H1 (cell line): ENCODE results near the gene PXMP4. TPM values are rescaled to one million over a fixed set of nuclear protein-coding genes. Genes with fewer than 3 reads are reported as not detected.

Source experiments
- CTCF ChIA-PET: fragments of 300-600 bp; sonication (Branson Sonifier 250); formaldehyde crosslinking; loops from one replicate; lab custom pipeline; 2021; ENCODE audit not compliant: partially characterized antibody; lab: Charles Lee
- POLR2A ChIA-PET: fragments of 300-600 bp; sonication (Branson Sonifier 250); formaldehyde crosslinking; loops from one replicate; lab custom pipeline; 2021; ENCODE audit warnings: inconsistent platforms; ENCODE audit not compliant: partially characterized antibody; lab: Charles Lee
- DNase-seq, 2 experiments: peaks; one replicate each; pipeline versions ENCODE4 v3.0.0 to v3.0.0-alpha.2; 2010 to 2022; ENCODE audit warnings: low spot score in 2 of 2, low read depth in 1 of 2, mixed read lengths in 1 of 2
- FAIRE-seq: peaks from 2 replicates; lab custom pipeline; 2011; peaks lifted over from hg19 to GRCh38; lab: Jason Lieb, UNC
- H2AFZ ChIP-seq: 2 replicates; pipeline ENCODE4 v1.8.1; 2012; ENCODE audit warnings: low read length, inconsistent platforms
- H2AK5ac ChIP-seq: 2 replicates; pipeline ENCODE4 v1.6.1; 2013; ENCODE audit warnings: low read depth, low read length
- H2BK120ac ChIP-seq: replicated peaks from 2 replicates; pipeline ENCODE3; 2013; ENCODE audit warnings: low read depth, low read length, inconsistent platforms
- H2BK12ac ChIP-seq: 2 replicates; pipeline ENCODE4 v1.6.1; 2013; ENCODE audit warnings: low read depth, low read length
- H2BK15ac ChIP-seq: 2 replicates; pipeline ENCODE4 v1.6.1; 2013; ENCODE audit warnings: low read length
- H2BK20ac ChIP-seq: 2 replicates; pipeline ENCODE4 v1.6.1; 2013; ENCODE audit warnings: low read length
- H2BK5ac ChIP-seq: 2 replicates; pipeline ENCODE4 v1.6.1; 2013; ENCODE audit warnings: low read depth, low read length
- H3K14ac ChIP-seq: 2 replicates; pipeline ENCODE4 v1.6.1; 2013; ENCODE audit warnings: inconsistent platforms; ENCODE audit not compliant: insufficient read length
- H3K18ac ChIP-seq: 2 replicates; pipeline ENCODE4 v1.6.1; 2013; ENCODE audit warnings: low read length; ENCODE audit errors: extremely low read depth
- H3K23ac ChIP-seq: 2 replicates; pipeline ENCODE4 v1.6.1; 2013; ENCODE audit warnings: inconsistent platforms; ENCODE audit not compliant: insufficient read length
- H3K23me2 ChIP-seq: 2 replicates; pipeline ENCODE4 v1.6.1; 2013; ENCODE audit warnings: low read depth, low read length
- H3K27ac ChIP-seq: 2 replicates; pipeline ENCODE4 v1.6.1; 2011; ENCODE audit warnings: low read depth, low read length, inconsistent platforms
- H3K27me3 ChIP-seq, 4 experiments: replicated peaks in 1 of 4; 1 replicate in 1 of 4; 2 replicates in 3 of 4; pipeline versions ENCODE4 v1.6.1 to v1.8.1; 2011 to 2013; ENCODE audit warnings: low read length in 3 of 4, mild to moderate bottlenecking in 3 of 4, inconsistent platforms in 2 of 4, mixed read lengths in 2 of 4, moderate library complexity in 1 of 4; ENCODE audit not compliant: control insufficient read depth in 3 of 4, insufficient read depth in 3 of 4; ENCODE audit errors: extremely low read depth in 1 of 4
- H3K36me3 ChIP-seq, 4 experiments: 2 replicates each; pipeline versions ENCODE4 v1.6.1 to v1.8.1; 2011 to 2013; ENCODE audit warnings: mild to moderate bottlenecking in 4 of 4, low read length in 3 of 4, moderate library complexity in 2 of 4, control low read depth in 1 of 4, inconsistent platforms in 1 of 4; ENCODE audit not compliant: insufficient read depth in 4 of 4, control insufficient read depth in 2 of 4
- H3K4ac ChIP-seq: replicated peaks from 2 replicates; pipeline ENCODE3; 2013; ENCODE audit warnings: low read length, low read depth, mixed read lengths, inconsistent platforms; ENCODE audit not compliant: insufficient read length
- H3K4me1 ChIP-seq, 4 experiments: replicated peaks in 1 of 4; 1 replicate in 1 of 4; 2 replicates in 3 of 4; pipeline versions ENCODE4 v1.6.1 to v1.8.1; 2011 to 2013; ENCODE audit warnings: low read length in 3 of 4, inconsistent platforms in 2 of 4, mixed read lengths in 1 of 4; ENCODE audit not compliant: insufficient read depth in 4 of 4, control insufficient read depth in 3 of 4
- H3K4me2 ChIP-seq, 2 experiments: 2 replicates each; pipeline versions ENCODE4 v1.6.1 to v1.8.1; 2011 to 2013; ENCODE audit warnings: low read depth in 2 of 2, low read length in 2 of 2, control low read depth in 1 of 2, inconsistent platforms in 1 of 2, mild to moderate bottlenecking in 1 of 2; ENCODE audit not compliant: insufficient read depth in 1 of 2
- H3K4me3 ChIP-seq, 4 experiments: fragments of 200-600, 300-600 bp in 1 of 4; sonication (generic), shearing (Covaris generic), sonication (Bioruptor Twin) in 1 of 4; 2 replicates each; pipeline versions ENCODE4 v1.5.1 to v1.8.1; 2011 to 2016; ENCODE audit warnings: low read length in 4 of 4, low read depth in 3 of 4, control low read depth in 2 of 4, inconsistent platforms in 2 of 4, mild to moderate bottlenecking in 2 of 4, mixed read lengths in 1 of 4, moderate library complexity in 1 of 4; ENCODE audit not compliant: insufficient read depth in 2 of 4; ENCODE audit errors: extremely low read depth in 1 of 4
- H3K56ac ChIP-seq: replicated peaks from 2 replicates; pipeline ENCODE3; 2013; ENCODE audit warnings: low read depth, mild to moderate bottlenecking, mixed read lengths, low read length, inconsistent platforms; ENCODE audit not compliant: insufficient read length
- H3K79me1 ChIP-seq: 2 replicates; pipeline ENCODE4 v1.6.1; 2013; ENCODE audit warnings: low read depth, low read length, control low read depth
- H3K79me2 ChIP-seq, 2 experiments: 2 replicates each; pipeline versions ENCODE4 v1.6.1 to v1.8.1; 2012 to 2013; ENCODE audit warnings: low read length in 2 of 2, mild to moderate bottlenecking in 2 of 2, inconsistent platforms in 1 of 2; ENCODE audit not compliant: insufficient read depth in 2 of 2, control insufficient read depth in 1 of 2
- H3K9ac ChIP-seq, 4 experiments: replicated peaks in 1 of 4; 1 replicate in 1 of 4; 2 replicates in 3 of 4; pipeline versions ENCODE4 v1.6.1 to v1.8.1; 2011 to 2013; ENCODE audit warnings: low read depth in 3 of 4, low read length in 3 of 4, control low read depth in 2 of 4, mild to moderate bottlenecking in 2 of 4, moderate library complexity in 2 of 4, inconsistent platforms in 1 of 4; ENCODE audit errors: extremely low read depth in 1 of 4
- H3K9me3 ChIP-seq, 2 experiments: 2 replicates each; pipeline versions ENCODE4 v1.6.1 to v1.8.1; 2012 to 2013; ENCODE audit warnings: mild to moderate bottlenecking in 2 of 2, moderate library complexity in 2 of 2, control low read depth in 1 of 2, inconsistent platforms in 1 of 2, low read depth in 1 of 2, low read length in 1 of 2, mixed read lengths in 1 of 2; ENCODE audit not compliant: insufficient read depth in 2 of 2
- H4K20me1 ChIP-seq, 2 experiments: replicated peaks in 1 of 2; 2 replicates each; pipeline versions ENCODE3 to v1.8.1; 2011 to 2013; ENCODE audit warnings: inconsistent platforms in 2 of 2, low read length in 2 of 2, mild to moderate bottlenecking in 1 of 2; ENCODE audit not compliant: insufficient read depth in 2 of 2, control insufficient read depth in 1 of 2
- H4K5ac ChIP-seq: 2 replicates; pipeline ENCODE4 v1.6.1; 2013; ENCODE audit warnings: low read length, low read depth, mixed read lengths, inconsistent platforms; ENCODE audit not compliant: insufficient read length
- H4K8ac ChIP-seq: 2 replicates; pipeline ENCODE4 v1.8.0; 2013; ENCODE audit warnings: mild to moderate bottlenecking, moderate library complexity, low read length, inconsistent platforms; ENCODE audit not compliant: insufficient read depth; ENCODE audit errors: extremely low read depth
- H4K91ac ChIP-seq: replicated peaks from 2 replicates; pipeline ENCODE3; 2013; ENCODE audit warnings: low read length, mixed read lengths, inconsistent platforms; ENCODE audit not compliant: insufficient read length
- CBX5 ChIP-seq: fragments of 300-800, 300-1000 bp; sonication (generic); IDR thresholded peaks from 2 replicates; pipeline ENCODE4 v1.7.1; 2016; ENCODE audit warnings: antibody characterized with exemption, low read length, low read depth
- KDM1A ChIP-seq: fragments of 200-600, 300-600 bp; sonication (generic); IDR thresholded peaks from 2 replicates; pipeline ENCODE4 v1.7.1; 2016; ENCODE audit warnings: mild to moderate bottlenecking, low read length, borderline replicate concordance
- KDM4A ChIP-seq: IDR thresholded peaks from one replicate; pipeline ENCODE4 v1.7.1; 2012; ENCODE audit warnings: low read depth, mild to moderate bottlenecking, moderate library complexity, low read length, inconsistent platforms; ENCODE audit not compliant: severe bottlenecking
- KDM5A ChIP-seq: fragments of 200-600 bp; IDR thresholded peaks from 2 replicates; pipeline ENCODE4 v1.7.1; 2012; ENCODE audit warnings: mild to moderate bottlenecking, low read length, inconsistent platforms, mixed read lengths
- PHF8 ChIP-seq: fragments of 200-600 bp; sonication (generic); conservative IDR thresholded peaks from 2 replicates; pipeline ENCODE4 v1.7.1; 2012; ENCODE audit warnings: low read depth, mild to moderate bottlenecking, inconsistent platforms, low read length, moderate library complexity
- RBBP5 ChIP-seq: IDR thresholded peaks from 2 replicates; pipeline ENCODE4 v1.7.1; 2012; ENCODE audit warnings: low read depth, mild to moderate bottlenecking, inconsistent platforms, low read length, moderate library complexity, borderline replicate concordance
- SP4 ChIP-seq: IDR thresholded peaks from 2 replicates; pipeline ENCODE4 v1.6.1; 2012; ENCODE audit warnings: low read length, inconsistent platforms
- SRF ChIP-seq: IDR thresholded peaks from 2 replicates; pipeline ENCODE4 v1.6.1; 2011; ENCODE audit warnings: mild to moderate bottlenecking, low read depth, low read length, moderate library complexity
- YY1 ChIP-seq: IDR thresholded peaks from 2 replicates; pipeline ENCODE4 v1.6.1; 2011; ENCODE audit warnings: low read depth, mild to moderate bottlenecking, low read length
- ZNF274 ChIP-seq: IDR thresholded peaks from 2 replicates; pipeline ENCODE4 v1.7.0; 2012; ENCODE audit warnings: low read length, borderline replicate concordance; ENCODE audit errors: extremely low read depth
- WGBS, 2 experiments: shearing (Covaris generic) in 1 of 2; methylation state at CpG; one replicate each; pipeline versions ENCODE4 v1.1.6 to v1.1.7; 2013 to 2015; ENCODE audit warnings: low lambda C conversion rate in 2 of 2, mixed read lengths in 2 of 2, inconsistent platforms in 1 of 2, low coverage in 1 of 2, missing lambda C conversion rate in 1 of 2; ENCODE audit not compliant: insufficient replicate concordance in 2 of 2, insufficient coverage in 1 of 2, insufficient read length in 1 of 2; ENCODE audit errors: extremely low coverage in 1 of 2, missing lambda C conversion rate in 1 of 2; 5-methylcytosine and 5-hydroxymethylcytosine counted together
- polyA plus RNA-seq, 7 experiments: library from polyadenylated mRNA; depleted of rRNA in 3 of 7; stranded (reverse) in 5 of 7; unstranded in 2 of 7; fragments of >200 nt in 5 of 7; fragments of 200-250 nt in 2 of 7; gene quantifications; 1 replicate in 5 of 7; 2 replicates in 1 of 7; 4 replicates in 1 of 7; pipeline versions ENCODE4 v1.2.1 to v1.2.3, GENCODE V29; 2011 to 2013; ENCODE audit warnings: missing spikeins in 2 of 7, mixed read lengths in 2 of 7
- total RNA-seq: library from RNA; stranded (reverse); fragmentation: NEBNext Ultra II Directional; extraction: Animal tissue kit (Norgen Biotek cat#: 25700); gene quantifications from 2 replicates; pipeline ENCODE4 v1.2.1, GENCODE V29; 2021

PXMP4 gene
- total and polyA plus RNA-seq, 2 of the 8 experiments (the other 6 are each of a cell fraction or from before 2014, with no cell fraction given) = 3.3 to 3.4 TPM

DNA sequence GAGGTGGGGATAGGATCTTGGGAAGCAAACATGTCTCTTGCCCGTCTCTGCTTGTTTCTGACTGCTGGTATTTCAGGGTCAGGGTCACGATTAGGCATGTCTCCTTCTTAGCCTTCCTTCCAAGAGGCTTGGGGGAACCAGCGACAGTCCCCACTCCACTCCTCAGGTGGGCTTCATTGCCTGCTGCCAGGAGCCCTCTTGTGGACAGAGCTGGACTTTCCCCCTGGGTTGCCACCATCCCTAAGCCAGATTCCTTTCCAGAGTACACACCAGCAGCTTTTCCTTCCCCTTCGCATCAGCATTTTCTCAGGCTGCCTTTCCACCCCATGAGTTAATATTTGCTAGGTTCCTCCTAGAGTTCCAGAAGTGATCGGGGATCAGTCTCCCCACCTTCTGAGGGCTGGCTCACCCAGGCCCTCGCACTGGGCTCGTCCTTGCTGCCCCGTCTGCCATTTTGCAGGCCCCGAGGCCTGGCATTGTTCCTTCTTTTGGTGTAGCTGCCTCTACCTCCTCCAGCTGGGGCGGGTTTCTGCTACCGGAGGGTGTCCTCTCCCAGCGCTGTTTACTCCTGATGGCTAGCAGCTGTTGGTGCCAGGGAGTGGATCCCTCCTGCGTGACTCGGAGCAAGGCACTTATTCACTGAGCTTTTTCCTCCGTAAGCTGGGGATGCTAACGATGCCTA lies 66.8 kb downstream of the PXMP4 start:
- Histone ChIP-seq H4K8ac (no peak overlapping the region), H3K4me3 (no peak overlapping the region), H2BK120ac (no peak overlapping the region), H3K9ac (no peak overlapping the region), H2BK12ac (no peak overlapping the region), H2BK5ac (no peak overlapping the region), H2AFZ (no peak overlapping the region), H3K36me3 (peaks cover 0 to 4% (median 0%) of the 10 kb centered on the region in 4 experiments; a peak in 1 of 8 replicates), H3K14ac (no peak overlapping the region), H3K4me2 (no peak overlapping the region), H4K91ac (no peak overlapping the region), H3K27me3 (no peaks in the 10 kb centered on the region), H3K4ac (no peak overlapping the region), H2BK15ac (no peak overlapping the region), H3K23ac (no peak overlapping the region), H3K56ac (no peak overlapping the region), H3K18ac (no peak overlapping the region), H3K27ac (no peak overlapping the region), H4K20me1 (peaks cover 0 to 2% of the 10 kb centered on the region in 2 experiments), H4K5ac (no peak overlapping the region), H2BK20ac (no peak overlapping the region), H3K79me1 (no peaks in the 10 kb centered on the region), H3K4me1 (peaks cover 0 to 11% (median 1%) of the 10 kb centered on the region in 4 experiments; a peak in 4 of 7 replicates), H2AK5ac (no peak overlapping the region), H3K9me3 (no peaks in the 10 kb centered on the region), H3K79me2 (no peaks in the 10 kb centered on the region), H3K23me2 (no peaks in the 10 kb centered on the region)
- ChIA-PET POLR2A (interaction anchor here (0.6 to 4.7 kb wide), 9 partner anchors 12 to 1338 kb away, joined by 3 to 63 read pairs (median 4); partner anchors contain the start of genes ACTL10, CDK5RAP1 and SNTA1), CTCF (interaction anchor here (0.7 to 4.5 kb wide), 35 partner anchors 9 to 441 kb away, joined by 3 to 38 read pairs (median 4); partner anchors contain the start of genes ACTL10, C20orf144 and CDK5RAP1)
- DNase-seq = peak; percentile 69 to 86
- WGBS, 2 experiments = 69% methylated on average over 16 of the region's 16 CpGs; no CpG with 5 or more reads in 1 of the 2 experiments
- peak; percentile 78 for FAIRE-seq
- TF ChIP-seq CBX5 (no peak), SP4 (no peak), PHF8 (no peak), YY1 (0 out of 2 replicates have a peak, but pooled peaks have one; percentile 54), KDM1A (no peak), KDM5A (no peak), SRF (no peak), ZNF274 (no peak), RBBP5 (no peak), KDM4A (no peak)
